ENCODE data around the gene LCN10. TPM values are rescaled to one million over a fixed set of nuclear protein-coding genes. Genes with fewer than 3 reads are reported as not detected.

Gene LCN10
- total RNA-seq, 1 donor from 2014 or later, result not detected

DNA sequence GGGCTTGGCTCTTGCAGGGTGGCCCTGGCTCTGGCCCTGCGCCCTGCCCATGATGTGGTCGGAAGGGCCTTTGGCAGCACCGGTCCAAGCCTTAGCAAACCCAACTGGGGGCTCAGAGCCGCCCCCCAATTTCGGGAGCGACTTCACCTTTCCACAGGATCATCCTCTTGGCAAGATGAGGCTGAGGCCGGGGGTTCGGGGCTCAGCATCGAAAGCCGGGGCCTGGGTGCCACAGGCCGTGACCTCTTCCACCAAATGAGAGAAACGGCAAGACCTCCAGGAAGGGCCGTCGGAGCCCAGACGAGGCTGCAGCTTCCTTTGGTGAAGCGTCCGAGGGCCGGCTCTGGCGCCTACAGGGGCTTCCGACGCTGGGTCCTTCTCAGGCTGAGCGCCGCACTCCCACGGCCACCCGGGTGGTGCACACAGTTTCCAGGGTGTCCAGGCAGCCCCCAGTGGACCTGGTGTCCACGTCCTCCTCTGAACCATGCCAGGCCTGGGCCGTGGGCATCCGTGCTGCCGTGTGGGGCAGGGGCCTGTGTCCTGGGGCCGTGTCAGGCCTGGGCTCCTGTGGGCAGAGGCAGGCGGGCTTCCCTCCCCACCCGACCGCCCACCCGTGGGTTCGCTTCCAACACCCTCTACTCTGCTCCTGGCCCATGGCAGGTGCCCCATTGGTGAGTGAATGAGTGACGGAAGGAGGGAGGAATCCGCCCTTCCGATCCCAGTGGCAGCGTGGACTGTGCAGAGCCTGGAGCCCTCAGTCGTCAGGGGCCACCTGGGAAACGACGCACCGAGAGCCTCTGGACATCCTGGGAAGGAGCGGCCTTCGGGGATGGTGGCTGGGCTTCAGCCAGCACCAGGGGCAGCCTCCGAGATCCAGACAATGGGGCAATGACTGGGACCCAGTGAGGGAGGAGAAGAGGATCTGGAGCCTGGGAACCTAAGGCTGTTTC, 50.3 kb downstream of the LCN10 start:
- FAIRE-seq (no peak), DNase-seq (ENCODE audit: low spot score in 2 of 2) (no peak)

DNA sequence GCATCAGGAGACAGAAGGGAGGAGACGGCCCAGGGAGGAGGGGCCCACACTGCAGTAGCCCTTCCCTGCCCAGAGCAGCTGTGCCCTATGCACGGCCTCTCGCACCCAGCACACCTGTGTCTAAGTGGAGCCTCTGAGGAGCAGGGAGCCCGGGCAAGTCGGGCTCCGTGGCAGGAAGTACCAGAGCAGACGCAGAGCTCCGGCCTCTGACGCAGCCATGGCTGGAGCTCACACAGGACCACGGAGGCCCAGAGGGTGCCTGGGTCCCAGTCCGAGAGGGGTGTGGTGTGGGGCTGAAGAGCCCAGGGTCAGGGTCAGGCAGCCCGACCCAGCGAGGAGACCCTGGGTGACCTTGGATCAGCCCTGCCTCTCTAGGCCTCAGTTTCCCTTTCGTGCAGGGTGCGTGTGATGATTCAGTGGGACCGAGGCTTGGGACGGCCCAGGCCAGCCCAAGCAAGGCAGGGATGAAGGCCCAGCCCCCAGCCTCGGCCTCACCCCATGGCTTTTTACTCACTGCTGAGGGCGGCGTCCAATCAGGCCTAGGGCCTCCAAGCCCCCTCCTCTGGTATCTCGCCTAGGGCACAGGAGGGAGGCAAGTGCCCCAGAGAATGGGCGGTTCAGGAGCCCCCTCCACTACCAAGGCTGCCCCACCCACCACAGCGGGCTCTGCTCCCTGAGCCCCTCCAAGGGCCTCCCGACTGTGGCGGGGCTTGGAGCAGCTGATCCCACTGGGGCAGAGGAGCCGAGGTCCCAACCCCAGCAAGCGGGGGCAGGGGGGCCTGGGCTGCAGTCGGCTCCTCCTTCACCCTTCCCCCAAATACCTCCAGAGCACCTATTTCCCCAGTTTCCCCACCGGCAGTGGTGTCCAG, 51.2 kb downstream of the LCN10 start:
- FAIRE-seq (no peak), DNase-seq (ENCODE audit: low spot score in 2 of 2) (no peak)

DNA sequence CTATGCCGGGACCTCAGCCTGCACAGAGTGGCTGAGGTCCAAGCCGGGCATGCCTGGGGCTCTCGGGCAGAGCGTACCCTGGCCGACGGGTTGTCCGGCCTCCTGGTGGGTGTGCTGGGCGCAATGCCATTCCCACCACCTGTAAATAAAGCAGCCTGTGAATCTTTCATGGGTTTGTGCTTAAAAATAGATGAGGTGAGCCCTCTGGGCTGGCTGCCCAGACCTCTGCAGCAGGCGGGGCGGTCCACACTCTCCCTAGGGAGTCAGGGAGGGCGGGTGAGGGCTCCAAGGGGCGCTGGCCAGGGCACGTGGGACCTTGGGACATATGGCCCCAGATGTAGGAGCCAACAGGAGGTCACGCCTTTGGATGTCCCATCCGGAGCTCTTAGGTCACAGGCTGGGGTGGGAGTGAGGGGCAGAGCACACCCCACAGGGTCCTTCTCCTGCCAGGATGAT, 51.9 kb downstream of the LCN10 start:
- FAIRE-seq (no peak), DNase-seq (ENCODE audit: low spot score in 2 of 2) (no peak)

DNA sequence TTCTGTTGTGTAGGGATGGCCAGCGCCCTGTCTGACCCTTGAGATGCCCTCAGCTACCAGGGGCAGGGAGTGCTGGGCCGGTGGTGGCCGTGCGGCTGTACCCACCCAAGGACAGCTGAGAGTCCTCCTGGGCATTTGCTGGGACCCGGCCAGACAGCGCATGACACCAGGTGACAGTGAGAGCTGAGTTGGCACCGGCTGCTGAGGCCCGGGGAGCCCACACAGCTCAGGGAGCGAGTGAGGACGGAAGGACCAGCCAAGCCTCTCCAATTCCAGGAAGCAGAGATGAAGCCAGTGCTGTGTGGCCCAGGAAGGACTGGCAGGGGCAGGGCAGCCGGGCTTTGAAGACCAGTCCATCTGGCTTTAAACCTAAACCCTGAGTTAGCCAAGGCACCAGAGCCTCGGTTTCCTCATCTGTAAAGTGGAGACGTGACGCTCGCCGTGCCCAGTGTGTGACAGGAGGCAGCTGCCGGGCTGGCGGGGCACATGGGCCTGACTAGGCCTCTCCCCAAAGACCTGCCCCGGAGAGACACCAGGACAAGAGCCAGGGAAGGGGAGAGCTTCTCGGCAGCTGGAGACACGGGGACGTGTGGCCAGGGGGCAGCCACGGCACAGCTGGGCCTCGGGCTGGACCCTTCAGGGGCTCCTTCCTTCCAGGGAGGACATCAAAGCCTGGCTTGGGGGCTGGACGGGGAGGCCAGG, 52.5 kb downstream of the LCN10 start:
- FAIRE-seq (no peak), DNase-seq (ENCODE audit: low spot score in 2 of 2) (no peak)

DNA sequence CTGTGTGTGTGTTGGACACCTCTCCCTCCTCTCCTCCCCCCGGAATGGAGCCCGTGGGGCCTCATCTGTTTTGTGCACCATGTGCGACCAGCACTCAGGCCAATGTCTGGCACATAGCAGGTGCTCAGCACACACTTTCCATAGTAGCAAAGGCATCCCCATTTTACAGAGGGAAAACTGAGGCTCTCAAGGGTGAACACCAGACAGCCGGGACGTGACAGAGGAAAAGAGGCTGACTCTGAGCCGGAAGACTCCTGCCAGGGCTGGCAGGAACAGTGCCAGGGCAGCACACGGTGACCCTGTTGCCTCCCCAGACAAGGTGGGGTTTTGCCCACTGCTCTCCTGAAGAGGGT, 53.7 kb downstream of the LCN10 start:
- FAIRE-seq, result no peak
- no peak for DNase-seq (ENCODE audit: low spot score in 2 of 2)

DNA sequence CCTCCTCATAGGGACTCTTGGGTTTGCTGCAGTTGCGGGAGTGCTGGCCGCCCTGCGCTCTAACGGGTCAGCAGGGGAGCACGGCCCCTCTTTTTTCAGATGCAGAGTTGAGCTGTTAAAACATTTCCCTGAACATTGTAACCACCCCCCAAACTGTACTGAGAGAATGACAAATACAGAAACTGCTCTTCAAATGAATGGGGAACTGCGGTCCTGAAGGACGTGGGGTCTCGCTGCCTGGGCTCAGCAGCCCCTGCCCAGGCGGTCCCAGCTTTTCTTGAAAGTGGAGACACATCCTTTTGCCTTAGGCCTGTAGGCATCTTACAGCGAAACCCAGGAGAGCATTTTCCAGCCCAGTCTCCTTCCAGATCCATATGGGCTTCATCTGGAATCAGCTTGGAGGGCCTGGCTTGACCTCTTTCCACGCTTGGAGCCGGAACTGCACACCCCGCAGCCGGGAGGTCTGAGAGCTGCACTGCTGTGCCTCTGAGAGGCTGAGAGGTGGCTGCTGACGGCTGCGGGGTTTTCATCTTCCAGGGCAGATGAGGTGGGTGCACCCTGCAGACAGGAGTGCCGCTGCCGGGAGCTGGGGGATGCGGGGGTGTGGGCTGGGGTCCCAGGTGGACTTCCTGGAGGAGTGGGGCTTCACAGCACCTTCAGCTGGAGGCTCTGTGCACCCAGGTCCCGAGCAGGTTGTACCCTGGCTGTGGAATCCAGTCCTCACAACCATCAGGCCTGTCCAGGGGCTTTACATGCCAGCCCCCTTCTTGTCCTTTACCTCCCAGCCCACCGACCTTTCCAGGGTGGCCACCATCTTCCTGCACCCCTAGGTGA, 54.2 kb downstream of the LCN10 start:
- DNase-seq (ENCODE audit: low spot score in 2 of 2) (no peak), FAIRE-seq (no peak)

Small RNAs within 50 kb of the gene (small RNA-seq; reads per million reads assigned to genes)
- gene ATP6V1G1P3 (not detected), gene MIR6722 (not detected)

Other genes with a start within 250 kb of the LCN10 start
- gene NOTCH1, start 196.9 kb downstream of the LCN10 start, total RNA-seq, result 15.9 TPM
- 12.6 TPM for gene EGFL7, start 80.0 kb downstream of the LCN10 start, total RNA-seq
- gene AGPAT2, start 55.5 kb downstream of the LCN10 start, total RNA-seq, result 1.2 TPM
- gene DIPK1B, start 30.4 kb downstream of the LCN10 start, total RNA-seq, result 26.9 TPM
- not detected for gene LCN6, start 5.6 kb upstream of the LCN10 start, total RNA-seq
- gene LCN8, start 15.3 kb upstream of the LCN10 start, total RNA-seq, result not detected
- gene LCN15, start 21.6 kb upstream of the LCN10 start, total RNA-seq, result not detected
- 17.1 TPM for gene TMEM141, start 48.4 kb upstream of the LCN10 start, total RNA-seq
- 2.0 TPM for gene CCDC183, start 53.4 kb upstream of the LCN10 start, total RNA-seq
- gene RABL6, start 65.0 kb upstream of the LCN10 start, total RNA-seq, result 35.1 TPM
- gene AJM1, start 99.5 kb upstream of the LCN10 start, total RNA-seq, result 0.82 TPM
- gene PHPT1, start 106.5 kb upstream of the LCN10 start, total RNA-seq, result 143 TPM
- 4.1 TPM for gene MAMDC4, start 109.4 kb upstream of the LCN10 start, total RNA-seq
- gene EDF1, start 123.4 kb upstream of the LCN10 start, total RNA-seq, result 140 TPM
- 7.3 TPM for gene TRAF2, start 143.6 kb upstream of the LCN10 start, total RNA-seq
- 62.4 TPM for gene FBXW5, start 201.8 kb upstream of the LCN10 start, total RNA-seq
- not detected for gene C8G, start 202.3 kb upstream of the LCN10 start, total RNA-seq
- gene LCN12, start 209.3 kb upstream of the LCN10 start, total RNA-seq, result not detected
- 61.1 TPM for gene PTGDS, start 234.6 kb upstream of the LCN10 start, total RNA-seq
- 0.82 TPM for gene LCNL1, start 240.1 kb upstream of the LCN10 start, total RNA-seq
- 13.5 TPM for gene PAXX, start 249.5 kb upstream of the LCN10 start, total RNA-seq